Measurements from ENCODE around the gene IQGAP2. TPM values are rescaled to one million over a fixed set of nuclear protein-coding genes. Genes with fewer than 3 reads are reported as not detected.
"Not testable (repeated sequence)": the region's sequence is repeated elsewhere in the genome, so short reads cannot be mapped to it uniquely, and the experiment has no call there.

IQGAP2 gene
- total and polyA plus RNA-seq, 2 donors (not counting 1 experiment from before 2014, with no cell fraction given), result 8.1 to 15.0 TPM

GRCh38 chr5:76368941-76369340, 34.1 kb upstream of the IQGAP2 start:
- Mint-ChIP-seq H3K27me3 (peaks cover 8% of the 10 kb centered on the region), H3K4me3 (no peak overlapping the region), H3K27ac (no peak overlapping the region), H3K9me3 (ENCODE audit: insufficient read depth) (no peaks in the 10 kb centered on the region), H3K4me1 (no peaks in the 10 kb centered on the region)
- H3K9ac ChIP-seq (ENCODE audit: low read length), result no peak overlapping the region
- H3K4me1 ChIP-seq (ENCODE audit: control insufficient read depth in 2 of 2, insufficient read depth in 2 of 2, low read length in 2 of 2), result no peaks in the 10 kb centered on the region
- no peak overlapping the region for H2AFZ ChIP-seq (ENCODE audit: insufficient read depth, low read depth, low read length, poor library complexity, severe bottlenecking)
- H3K9me3 ChIP-seq (ENCODE audit: control extremely low read depth in 1 of 3, control insufficient read depth in 2 of 3, insufficient read depth in 1 of 3, low read length in 2 of 3), result no peaks in the 10 kb centered on the region
- ChIA-PET POLR2A (no interaction called here), CTCF (no interaction called here)
- no peaks in the 10 kb centered on the region for H3K79me2 ChIP-seq (ENCODE audit: control insufficient read depth, insufficient read depth, low read length)
- no peak for ATAC-seq (ENCODE audit: low read depth)
- no peaks in the 10 kb centered on the region for H3K27me3 ChIP-seq (replicated peaks in 1 of 4; ENCODE audit: control extremely low read depth in 1 of 4, control insufficient read depth in 3 of 4, insufficient read depth in 4 of 4, low read length in 3 of 4)
- no peak overlapping the region for H3K4me3 ChIP-seq (ENCODE audit: control extremely low read depth in 1 of 5, extremely low read depth in 1 of 5, insufficient read depth in 1 of 5, low read depth in 2 of 5, low read length in 4 of 5)
- TF ChIP-seq EZH2 (IDR thresholded peaks at IDR 0.05; ENCODE audit: borderline replicate concordance, insufficient read depth, low read depth, low read length, poor library complexity, severe bottlenecking) (no peak), CTCF (IDR thresholded peaks at IDR 0.05) (no peak)
- no peaks in the 10 kb centered on the region for H3K36me3 ChIP-seq (replicated peaks in 1 of 2; ENCODE audit: control extremely low read depth in 1 of 2, control insufficient read depth in 1 of 2, extremely low read depth in 1 of 2, insufficient read depth in 2 of 2, low read length in 1 of 2)
- no peaks in the 10 kb centered on the region for H4K20me1 ChIP-seq (ENCODE audit: control insufficient read depth, insufficient read depth, low read length, poor library complexity, severe bottlenecking)
- WGBS (ENCODE audit: insufficient coverage), result no CpG with 5 or more reads among the region's 1 CpG
- intact Hi-C loops (cut with micrococcal nuclease), result no loop called here
- H3K27ac ChIP-seq (ENCODE audit: low read length in 2 of 2), result no peak overlapping the region
- no peak for DNase-seq
- H3K4me2 ChIP-seq (replicated peaks; ENCODE audit: low read depth, low read length, poor library complexity, severe bottlenecking), result no peak overlapping the region

GRCh38 chr5:76369668-76370067, 33.4 kb upstream of the IQGAP2 start:
- H3K9me3 ChIP-seq (ENCODE audit: control extremely low read depth in 1 of 3, control insufficient read depth in 2 of 3, insufficient read depth in 1 of 3, low read length in 2 of 3); H4K20me1 ChIP-seq (ENCODE audit: control insufficient read depth, insufficient read depth, low read length, poor library complexity, severe bottlenecking); H3K9ac ChIP-seq (ENCODE audit: low read length); H3K4me1 Mint-ChIP-seq; H3K27ac Mint-ChIP-seq; H3K27me3 Mint-ChIP-seq; DNase-seq; H3K27me3 ChIP-seq (replicated peaks in 1 of 4; ENCODE audit: control extremely low read depth in 1 of 4, control insufficient read depth in 3 of 4, insufficient read depth in 4 of 4, low read length in 3 of 4); intact Hi-C loops (cut with micrococcal nuclease); H3K4me3 ChIP-seq (ENCODE audit: control extremely low read depth in 1 of 5, extremely low read depth in 1 of 5, insufficient read depth in 1 of 5, low read depth in 2 of 5, low read length in 4 of 5); H3K9me3 Mint-ChIP-seq (ENCODE audit: insufficient read depth); H3K4me3 Mint-ChIP-seq; POLR2A ChIA-PET; H3K36me3 ChIP-seq (replicated peaks in 1 of 2; ENCODE audit: control extremely low read depth in 1 of 2, control insufficient read depth in 1 of 2, extremely low read depth in 1 of 2, insufficient read depth in 2 of 2, low read length in 1 of 2); H3K27ac ChIP-seq (ENCODE audit: low read length in 2 of 2); H3K79me2 ChIP-seq (ENCODE audit: control insufficient read depth, insufficient read depth, low read length); H3K4me1 ChIP-seq (ENCODE audit: control insufficient read depth in 2 of 2, insufficient read depth in 2 of 2, low read length in 2 of 2); H3K4me2 ChIP-seq (replicated peaks; ENCODE audit: low read depth, low read length, poor library complexity, severe bottlenecking); CTCF ChIA-PET; H2AFZ ChIP-seq (ENCODE audit: insufficient read depth, low read depth, low read length, poor library complexity, severe bottlenecking); ATAC-seq (ENCODE audit: low read depth): not testable (repeated sequence)
- 100% methylated on average over 1 of the region's 8 CpGs for WGBS (ENCODE audit: insufficient coverage)
